ENCODE data around the gene SIGLEC1. TPM values are rescaled to one million over a fixed set of nuclear protein-coding genes. Genes with fewer than 3 reads are reported as not detected.

Gene SIGLEC1
- total RNA-seq, 1 experiment from 2014 or later = 0.17 TPM

- H3K4me2 ChIP-seq (ENCODE audit: low read length) = no peak overlapping the region
- H3K9me3 ChIP-seq (ENCODE audit: control insufficient read depth in 1 of 2, insufficient read depth in 1 of 2, low read depth in 1 of 2, low read length in 2 of 2) = no peaks in the 10 kb centered on the region
- RAD21 ChIA-PET (ENCODE audit: low non-redundant PET in 1 of 2, low total read pairs in 2 of 2, uncharacterized antibody in 2 of 2, unreplicated experiment in 2 of 2) = no interaction called here
- no peaks in the 10 kb centered on the region for H3K27me3 ChIP-seq (ENCODE audit: insufficient read depth, low read length)
- no peak overlapping the region for H3K4me3 ChIP-seq (replicated peaks in 1 of 2; ENCODE audit: low read depth in 1 of 2, low read length in 2 of 2)
- H3K4me1 ChIP-seq (ENCODE audit: control insufficient read depth in 1 of 2, insufficient read depth in 2 of 2, low read length in 2 of 2) = peaks cover 0 to 3% of the 10 kb centered on the region in 2 experiments; a peak in 1 of 4 replicates
- no peak overlapping the region for H3K9ac ChIP-seq (ENCODE audit: low read length)
- peaks cover 22% of the 10 kb centered on the region for H3K79me2 ChIP-seq (ENCODE audit: insufficient read depth, low read length)
- ATAC-seq = no peak
- no TSS peak for BruUV-seq (replicated peaks)
- H3K9me2 ChIP-seq (ENCODE audit: insufficient read depth) = no peaks in the 10 kb centered on the region
- H2AFZ ChIP-seq (ENCODE audit: low read depth, low read length, poor library complexity, severe bottlenecking) = no peak overlapping the region
- no peak overlapping the region for H3K27ac ChIP-seq (ENCODE audit: low read depth, low read length)
- intact Hi-C loops (cut with micrococcal nuclease) = no loop called here
- peaks cover 9 to 33% of the 10 kb centered on the region in 2 experiments; a peak in 3 of 4 replicates for H3K36me3 ChIP-seq (ENCODE audit: control insufficient read depth in 1 of 2, insufficient read depth in 2 of 2, low read length in 2 of 2)
- no peaks in the 10 kb centered on the region for H4K20me1 ChIP-seq (ENCODE audit: insufficient read depth)
- POLR2A ChIA-PET = no interaction called here
- TF ChIP-seq REST (IDR thresholded peaks at IDR 0.05; ENCODE audit: low read depth) = no peak
- no peak for TF ChIP-seq EZH2phosphoT487 (IDR thresholded peaks at IDR 0.05; ENCODE audit: borderline replicate concordance)
- TF ChIP-seq CEBPB (IDR thresholded peaks at IDR 0.05; ENCODE audit: low read depth) = no peak
- TF ChIP-seq ZBTB33 (IDR thresholded peaks at IDR 0.05; ENCODE audit: extremely low read depth, insufficient replicate concordance, low read length) = no peak
- TF ChIP-seq SP1 (IDR thresholded peaks at IDR 0.05; ENCODE audit: low read depth) = no peak
- TF ChIP-seq CBX3 (IDR thresholded peaks at IDR 0.05; ENCODE audit: low read depth) = no peak
- TF ChIP-seq YY1 (IDR thresholded peaks at IDR 0.05; ENCODE audit: extremely low read depth, insufficient replicate concordance, low read depth, low read length) = no peak
- TF ChIP-seq MAX (IDR thresholded peaks at IDR 0.05) = no peak
- CTCF ChIA-PET = no interaction called here
- no peak for DNase-seq (ENCODE audit: low read depth, low spot score)
Measured at GRCh38 chr20:3758566-3758965, 46.2 kb upstream of the SIGLEC1 start.
